HCT116 (cell line): ENCODE measurements around the gene ATP4A. TPM values are rescaled to one million over a fixed set of nuclear protein-coding genes. Genes with fewer than 3 reads are reported as not detected.

Experiments
- ATAC-seq: fragments of 200-7000 bp; cut with Tn5 transposase; 2 replicates; pipeline ENCODE4 v1.9.1; 2020; ENCODE audit warnings: mild to moderate bottlenecking, moderate library complexity
- BruUV-seq: library from RNA; stranded (reverse); fragments of 400-500 nt; replicated peaks from 2 replicates; lab custom pipeline; 2021; lab: Mats Ljungman, UMichigan
- CTCF ChIA-PET: fragments of 300-600 bp; sonication (Branson Sonifier 250); formaldehyde crosslinking; loops from one replicate; lab custom pipeline; 2021; ENCODE audit warnings: antibody characterized with exemption; lab: Charles Lee
- POLR2A ChIA-PET: fragments of 300-600, 350-600 bp; sonication (Branson Sonifier 250); formaldehyde crosslinking; loops from one replicate; lab custom pipeline; 2021; ENCODE audit warnings: antibody characterized with exemption; lab: Charles Lee
- RAD21 ChIA-PET, 2 experiments: fragments of 300-600 bp; sonication (Branson Sonifier 250); formaldehyde crosslinking; loops; one replicate each; lab custom pipeline; 2023; ENCODE audit warnings: low total read pairs in 2 of 2; ENCODE audit not compliant: uncharacterized antibody in 2 of 2, unreplicated experiment in 2 of 2, low non-redundant PET in 1 of 2; lab: Charles Lee
- DNase-seq: peaks from one replicate; pipeline ENCODE4 v3.0.0-alpha.2; 2010; ENCODE audit warnings: low read depth, low spot score
- H2AFZ ChIP-seq: fragments of 200-600 bp; shearing (Covaris generic), sonication (generic); 2 replicates; pipeline ENCODE4 v1.6.1; 2017; ENCODE audit warnings: low read depth, mixed run types, mixed read lengths, antibody characterized with exemption, low read length; ENCODE audit not compliant: poor library complexity, severe bottlenecking
- H3K27ac ChIP-seq: 2 replicates; pipeline ENCODE4 v1.5.1; 2012; ENCODE audit warnings: low read depth, low read length
- H3K27me3 ChIP-seq: fragments of 200-600 bp; sonication (generic); 2 replicates; pipeline ENCODE4 v1.6.1; 2016; ENCODE audit warnings: mixed run types, low read length, mixed read lengths; ENCODE audit not compliant: insufficient read depth
- H3K36me3 ChIP-seq, 2 experiments: fragments of 200-500 bp in 1 of 2; fragments of 200-600 bp in 1 of 2; sonication (Bioruptor generic) in 1 of 2; sonication (generic) in 1 of 2; 2 replicates each; pipeline versions ENCODE4 v1.5.1 to v1.6.1; 2014 to 2016; ENCODE audit warnings: low read length in 2 of 2, inconsistent platforms in 1 of 2, mixed read lengths in 1 of 2, mixed run types in 1 of 2; ENCODE audit not compliant: insufficient read depth in 2 of 2, control insufficient read depth in 1 of 2
- H3K4me1 ChIP-seq, 2 experiments: fragments of 200-600 bp in 1 of 2; sonication (generic) in 1 of 2; 2 replicates each; pipeline versions ENCODE4 v1.5.1 to v1.6.1; 2012 to 2017; ENCODE audit warnings: low read length in 2 of 2, inconsistent platforms in 1 of 2, mild to moderate bottlenecking in 1 of 2, mixed read lengths in 1 of 2, mixed run types in 1 of 2, moderate library complexity in 1 of 2; ENCODE audit not compliant: insufficient read depth in 2 of 2, control insufficient read depth in 1 of 2
- H3K4me2 ChIP-seq: fragments of 200-600 bp; sonication (generic); 2 replicates; pipeline ENCODE4 v1.6.1; 2017; ENCODE audit warnings: mixed run types, low read length, mixed read lengths
- H3K4me3 ChIP-seq, 2 experiments: fragments of 200-600 bp in 1 of 2; sonication (generic) in 1 of 2; replicated peaks in 1 of 2; 2 replicates each; pipeline ENCODE4 v1.5.1; 2011 to 2016; ENCODE audit warnings: low read length in 2 of 2, control low read depth in 1 of 2, low read depth in 1 of 2, mild to moderate bottlenecking in 1 of 2, mixed read lengths in 1 of 2, mixed run types in 1 of 2
- H3K79me2 ChIP-seq: fragments of 200-600 bp; sonication (generic); 2 replicates; pipeline ENCODE4 v1.6.1; 2017; ENCODE audit warnings: mild to moderate bottlenecking, mixed run types, low read length, moderate library complexity, mixed read lengths; ENCODE audit not compliant: insufficient read depth
- H3K9ac ChIP-seq: fragments of 200-600 bp; sonication (generic); 2 replicates; pipeline ENCODE4 v1.6.1; 2016; ENCODE audit warnings: low read length, mixed read lengths
- H3K9me2 ChIP-seq: fragments of 200-600 bp; sonication (generic), shearing (Covaris generic); 2 replicates; pipeline ENCODE4 v1.6.1; 2017; ENCODE audit warnings: mixed run types, mild to moderate bottlenecking, moderate library complexity; ENCODE audit not compliant: insufficient read depth
- H3K9me3 ChIP-seq, 2 experiments: fragments of 200-500 bp in 1 of 2; fragments of 200-600 bp in 1 of 2; sonication (Bioruptor generic) in 1 of 2; sonication (generic) in 1 of 2; 2 replicates each; pipeline ENCODE4 v1.6.1; 2014 to 2017; ENCODE audit warnings: low read length in 2 of 2, mixed read lengths in 2 of 2, inconsistent platforms in 1 of 2, low read depth in 1 of 2, mild to moderate bottlenecking in 1 of 2, mixed run types in 1 of 2, moderate library complexity in 1 of 2; ENCODE audit not compliant: control insufficient read depth in 1 of 2, insufficient read depth in 1 of 2
- H4K20me1 ChIP-seq: fragments of 200-600 bp; sonication (generic), shearing (Covaris generic); 2 replicates; pipeline ENCODE4 v1.6.1; 2017; ENCODE audit warnings: mixed run types, mild to moderate bottlenecking, moderate library complexity; ENCODE audit not compliant: insufficient read depth
- ATF3 ChIP-seq: IDR thresholded peaks from 2 replicates; pipeline ENCODE4 v1.6.1; 2012
- CBX3 ChIP-seq: IDR thresholded peaks from 2 replicates; pipeline ENCODE4 v1.6.1; 2012; ENCODE audit warnings: low read depth
- CEBPB ChIP-seq: IDR thresholded peaks from 2 replicates; pipeline ENCODE4 v1.6.1; 2012; ENCODE audit warnings: low read depth
- CTCF ChIP-seq, 3 experiments: fragments of 200-600 bp in 1 of 3; sonication (generic) in 1 of 3; IDR thresholded peaks in 2 of 3; conservative IDR thresholded peaks in 1 of 3; 2 replicates each; pipeline ENCODE4 v1.5.1; 2012 to 2017; ENCODE audit warnings: low read depth in 2 of 3, low read length in 2 of 3, antibody characterized with exemption in 1 of 3, borderline replicate concordance in 1 of 3, control low read depth in 1 of 3, mild to moderate bottlenecking in 1 of 3, mixed read lengths in 1 of 3, mixed run types in 1 of 3, moderate library complexity in 1 of 3; ENCODE audit not compliant: insufficient read depth in 1 of 3
- EGR1 ChIP-seq: IDR thresholded peaks from 2 replicates; pipeline ENCODE4 v1.6.1; 2012; ENCODE audit warnings: low read depth
- ELF1 ChIP-seq: IDR thresholded peaks from 2 replicates; pipeline ENCODE4 v1.6.1; 2012; ENCODE audit warnings: low read depth, borderline replicate concordance
- FOSL1 ChIP-seq: IDR thresholded peaks from 2 replicates; pipeline ENCODE4 v1.6.1; 2012; ENCODE audit warnings: low read depth
- JUND ChIP-seq: IDR thresholded peaks from 2 replicates; pipeline ENCODE4 v1.6.1; 2012
- MAX ChIP-seq: IDR thresholded peaks from 2 replicates; pipeline ENCODE4 v1.6.1; 2012
- POLR2A ChIP-seq: IDR thresholded peaks from 2 replicates; pipeline ENCODE4 v1.7.0; 2011; ENCODE audit warnings: borderline replicate concordance; ENCODE audit not compliant: insufficient read depth, insufficient read length; ENCODE audit errors: extremely low read depth
- POLR2AphosphoS5 ChIP-seq: IDR thresholded peaks from 2 replicates; pipeline ENCODE4 v1.6.1; 2011; ENCODE audit warnings: mild to moderate bottlenecking, low read depth, low read length, moderate library complexity
- REST ChIP-seq: IDR thresholded peaks from 2 replicates; pipeline ENCODE4 v1.6.1; 2012; ENCODE audit warnings: low read depth
- SIN3A ChIP-seq: IDR thresholded peaks from 2 replicates; pipeline ENCODE4 v1.6.1; 2012; ENCODE audit warnings: low read depth
- SP1 ChIP-seq: IDR thresholded peaks from 2 replicates; pipeline ENCODE4 v1.6.1; 2012; ENCODE audit warnings: low read depth
- ZFX ChIP-seq: fragments of 450-650 bp; IDR thresholded peaks from 2 replicates; pipeline ENCODE4 v1.6.1; 2017
- ZNF274 ChIP-seq: fragments of 200-500 bp; sonication (Bioruptor generic); IDR thresholded peaks from 2 replicates; pipeline ENCODE4 v1.6.1; 2014; ENCODE audit warnings: mild to moderate bottlenecking, low read depth, low read length, inconsistent platforms
- intact Hi-C: fragments of 100-400 bp; cut with micrococcal nuclease; formaldehyde crosslinking; loops from 2 replicates; pipeline ENCODE4 v1.10.0; 2022
- total RNA-seq: library from RNA; stranded (reverse); gene quantifications from one replicate; pipeline ENCODE4 v1.2.1, GENCODE V29; 2021; ENCODE audit not compliant: unreplicated experiment

The ATP4A gene
- total RNA-seq, 1 experiment from 2014 or later, result 0.27 TPM

GRCh38 chr19:35609851-35610353 is 46.4 kb upstream of the ATP4A start:
- POLR2A ChIA-PET, result no interaction called here
- CTCF ChIA-PET, result no interaction called here
- no peak overlapping the region for H2AFZ ChIP-seq
- H3K9ac ChIP-seq, result no peak overlapping the region
- RAD21 ChIA-PET, result no interaction called here
- no peak overlapping the region for H3K27ac ChIP-seq
- H3K4me2 ChIP-seq, result no peak overlapping the region
- no TSS peak for BruUV-seq
- no peaks in the 10 kb centered on the region; a peak in 1 of 4 replicates for H3K36me3 ChIP-seq
- no peak overlapping the region for H3K4me3 ChIP-seq
- DNase-seq (no peak), ATAC-seq (no peak)
- H3K27me3 ChIP-seq, result no peaks in the 10 kb centered on the region
- H3K4me1 ChIP-seq, result peaks cover 12 to 23% of the 10 kb centered on the region in 2 experiments
- H3K79me2 ChIP-seq, result peaks cover 5% of the 10 kb centered on the region; the same call in 1 of the 2 replicates
- H3K9me2 ChIP-seq, result no peaks in the 10 kb centered on the region
- TF ChIP-seq POLR2AphosphoS5 (no peak), CEBPB (no peak), ELF1 (no peak), POLR2A (no peak), EGR1 (no peak), SIN3A (no peak), CBX3 (no peak), ATF3 (no peak), FOSL1 (no peak), REST (no peak), SP1 (no peak), ZNF274 (no peak), JUND (no peak), ZFX (no peak), CTCF (IDR thresholded peaks at IDR 0.05 in 2 of 3, conservative IDR thresholded peaks at IDR 0.05 in 1 of 3; ENCODE audit: borderline replicate concordance in 1 of 3, insufficient read depth in 1 of 3, low read depth in 2 of 3, low read length in 2 of 3) (no peak), MAX (no peak)
- no peaks in the 10 kb centered on the region for H4K20me1 ChIP-seq
- peaks cover 0 to 3% of the 10 kb centered on the region in 2 experiments; a peak in 1 of 4 replicates for H3K9me3 ChIP-seq
- intact Hi-C loops, result no loop called here
